Measurements from ENCODE around the gene SLC13A4. TPM values are rescaled to one million over a fixed set of nuclear protein-coding genes. Genes with fewer than 3 reads are reported as not detected.

SLC13A4 gene
- total and polyA plus RNA-seq, 7 donors = 0.01 to 0.08 (median 0.03) TPM; not detected in 4

- no peak overlapping the region for H3K27ac ChIP-seq
- no peak for ATAC-seq
- intact Hi-C loops (cut with DNase I) = no loop called here
Observed at GRCh38 chr7:135684699-135685098, 43.3 kb downstream of the SLC13A4 start.

GRCh38 chr7:135684136-135684535 lies 43.9 kb downstream of the SLC13A4 start:
- peaks cover 7% of the 10 kb centered on the region for H3K4me1 ChIP-seq
- ATAC-seq = peak in 1 of 4 donors; percentile 34
- no peak for DNase-seq
- H3K27ac ChIP-seq = no peak overlapping the region
- peaks cover 0 to 20% of the 10 kb centered on the region in 2 donors for H3K36me3 ChIP-seq (ENCODE audit: insufficient read depth in 1 of 2, low read depth in 1 of 2)
- WGBS, 3 donors = 36 to 46% (median 36%) methylated on average over 3 of the region's 3 CpGs
- no peaks in the 10 kb centered on the region for H3K27me3 ChIP-seq (ENCODE audit: insufficient read depth in 3 of 3, low read length in 2 of 3)
- no peak for TF ChIP-seq CTCF (IDR thresholded peaks at IDR 0.05)
- no peak overlapping the region for H3K4me3 ChIP-seq
- intact Hi-C loops (cut with DNase I) = no loop called here
- no peaks in the 10 kb centered on the region for H3K9me3 ChIP-seq

More at GRCh38 chr7:135684699-135685098, 43.3 kb downstream of the SLC13A4 start:
- no peak for DNase-seq
- Histone ChIP-seq H3K27me3 (ENCODE audit: insufficient read depth in 3 of 3, low read length in 2 of 3) (no peaks in the 10 kb centered on the region), H3K4me1 (peaks cover 1% of the 10 kb centered on the region), H3K4me3 (no peak overlapping the region), H3K36me3 (ENCODE audit: insufficient read depth in 1 of 2, low read depth in 1 of 2) (peaks cover 0 to 25% of the 10 kb centered on the region in 2 donors), H3K9me3 (no peaks in the 10 kb centered on the region)
- 73 to 87% (median 76%) methylated on average over 5 of the region's 5 CpGs for WGBS, 3 donors
- TF ChIP-seq CTCF (IDR thresholded peaks at IDR 0.05) = no peak

- WGBS, 3 donors = 89 to 90% (median 89%) methylated on average over 3 of the region's 3 CpGs
- intact Hi-C loops (cut with DNase I) = no loop called here
- Histone ChIP-seq H3K36me3 (ENCODE audit: insufficient read depth in 1 of 2, low read depth in 1 of 2) (peaks cover 0 to 15% of the 10 kb centered on the region in 2 donors), H3K4me3 (no peak overlapping the region), H3K27ac (no peak overlapping the region), H3K9me3 (no peaks in the 10 kb centered on the region), H3K4me1 (peaks cover 12% of the 10 kb centered on the region), H3K27me3 (ENCODE audit: insufficient read depth in 3 of 3, low read length in 2 of 3) (no peaks in the 10 kb centered on the region)
- DNase-seq = no peak
- no peak for ATAC-seq
- no peak for TF ChIP-seq CTCF (IDR thresholded peaks at IDR 0.05)
Observed at GRCh38 chr7:135683609-135684008, 44.4 kb downstream of the SLC13A4 start.

- Histone ChIP-seq H3K27me3 (ENCODE audit: insufficient read depth in 3 of 3, low read length in 2 of 3) (no peaks in the 10 kb centered on the region), H3K36me3 (ENCODE audit: insufficient read depth in 1 of 2, low read depth in 1 of 2) (peaks cover 0 to 20% of the 10 kb centered on the region in 2 donors), H3K4me1 (peaks cover 26% of the 10 kb centered on the region), H3K4me3 (no peak overlapping the region), H3K9me3 (no peaks in the 10 kb centered on the region), H3K27ac (no peak overlapping the region)
- DNase-seq (no peak), ATAC-seq (no peak)
- WGBS, 3 donors = 19 to 38% (median 24%) methylated on average over 3 of the region's 3 CpGs
- no peak for TF ChIP-seq CTCF (IDR thresholded peaks at IDR 0.05)
- intact Hi-C loops (cut with DNase I) = no loop called here
Observed at GRCh38 chr7:135682191-135682590, 45.8 kb downstream of the SLC13A4 start.

- H3K36me3 ChIP-seq (ENCODE audit: insufficient read depth in 1 of 2, low read depth in 1 of 2) = peaks cover 0 to 23% of the 10 kb centered on the region in 2 donors
- no peak for DNase-seq
- H3K4me3 ChIP-seq = no peak overlapping the region
- intact Hi-C loops (cut with DNase I) = no loop called here
- ATAC-seq = no peak
- no peak overlapping the region for H3K27ac ChIP-seq
- no peak for TF ChIP-seq CTCF (IDR thresholded peaks at IDR 0.05)
- WGBS, 3 donors = 65 to 76% (median 71%) methylated on average over 5 of the region's 5 CpGs
- H3K9me3 ChIP-seq = no peaks in the 10 kb centered on the region
- no peaks in the 10 kb centered on the region for H3K27me3 ChIP-seq (ENCODE audit: insufficient read depth in 3 of 3, low read length in 2 of 3)
- peaks cover 31% of the 10 kb centered on the region for H3K4me1 ChIP-seq
Observed at GRCh38 chr7:135681762-135682161, 46.2 kb downstream of the SLC13A4 start.
